Measurements from ENCODE around the gene WDR31.

Gene WDR31

DNA sequence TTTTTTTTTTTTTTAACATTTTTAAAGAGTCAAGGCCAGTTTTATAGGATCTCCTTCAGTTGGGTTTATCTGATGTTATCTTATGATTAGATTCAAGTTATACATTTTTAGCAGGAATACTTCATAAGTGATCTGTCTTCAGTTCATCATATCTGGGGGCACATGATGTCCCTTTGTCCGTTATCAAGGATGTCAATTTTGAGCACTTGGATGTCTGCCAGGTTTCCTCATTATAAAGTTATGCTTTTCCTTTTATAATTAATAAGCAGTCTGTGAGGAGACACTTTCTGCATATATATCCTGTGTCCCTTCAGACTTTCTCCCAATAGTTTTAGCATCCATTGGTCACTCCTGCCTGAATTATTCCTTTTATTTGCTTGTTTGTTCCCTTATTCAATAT lies 24.9 kb upstream of the WDR31 start:
- Histone ChIP-seq H3K27me3 (replicated peaks; ENCODE audit: control insufficient read depth, insufficient read depth, low read length) (no peaks in the 10 kb centered on the region), H3K9ac (ENCODE audit: low read length) (no peak overlapping the region), H3K36me3 (ENCODE audit: control insufficient read depth, insufficient read depth, low read length, severe bottlenecking) (no peaks in the 10 kb centered on the region), H3K4me3 (ENCODE audit: low read length) (no peak overlapping the region), H3K9me3 (ENCODE audit: control insufficient read depth, low read length) (no peaks in the 10 kb centered on the region), H3K4me1 (ENCODE audit: control insufficient read depth, insufficient read depth, low read length) (peaks cover 21% of the 10 kb centered on the region)
- no peak for DNase-seq (ENCODE audit: low read depth)

DNA sequence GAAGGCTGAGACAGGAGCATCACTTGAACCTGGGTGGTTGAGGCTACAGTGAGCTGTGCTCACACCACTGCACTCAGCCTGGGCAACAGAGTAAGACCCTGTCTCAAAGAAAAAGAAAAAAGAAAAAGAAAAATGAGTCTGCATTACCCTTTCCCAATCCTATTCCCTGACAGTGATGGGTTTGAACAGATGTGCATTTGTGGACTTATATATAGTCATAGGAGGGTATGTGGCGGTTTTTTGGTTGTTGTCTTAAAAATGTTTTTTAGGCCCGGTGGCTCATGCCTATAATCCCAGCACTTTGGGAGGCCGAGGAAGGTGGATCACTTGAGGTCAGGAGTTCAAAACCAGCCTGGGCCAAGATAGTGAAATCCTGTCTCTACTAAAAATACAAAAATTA lies 23.3 kb upstream of the WDR31 start:
- Histone ChIP-seq H3K36me3 (ENCODE audit: control insufficient read depth, insufficient read depth, low read length, severe bottlenecking) (no peaks in the 10 kb centered on the region), H3K9me3 (ENCODE audit: control insufficient read depth, low read length) (no peaks in the 10 kb centered on the region), H3K4me3 (ENCODE audit: low read length) (no peak overlapping the region), H3K9ac (ENCODE audit: low read length) (no peak overlapping the region), H3K4me1 (ENCODE audit: control insufficient read depth, insufficient read depth, low read length) (peaks cover 21% of the 10 kb centered on the region), H3K27me3 (replicated peaks; ENCODE audit: control insufficient read depth, insufficient read depth, low read length) (peaks cover 9% of the 10 kb centered on the region)
- DNase-seq (ENCODE audit: low read depth): no peak

DNA sequence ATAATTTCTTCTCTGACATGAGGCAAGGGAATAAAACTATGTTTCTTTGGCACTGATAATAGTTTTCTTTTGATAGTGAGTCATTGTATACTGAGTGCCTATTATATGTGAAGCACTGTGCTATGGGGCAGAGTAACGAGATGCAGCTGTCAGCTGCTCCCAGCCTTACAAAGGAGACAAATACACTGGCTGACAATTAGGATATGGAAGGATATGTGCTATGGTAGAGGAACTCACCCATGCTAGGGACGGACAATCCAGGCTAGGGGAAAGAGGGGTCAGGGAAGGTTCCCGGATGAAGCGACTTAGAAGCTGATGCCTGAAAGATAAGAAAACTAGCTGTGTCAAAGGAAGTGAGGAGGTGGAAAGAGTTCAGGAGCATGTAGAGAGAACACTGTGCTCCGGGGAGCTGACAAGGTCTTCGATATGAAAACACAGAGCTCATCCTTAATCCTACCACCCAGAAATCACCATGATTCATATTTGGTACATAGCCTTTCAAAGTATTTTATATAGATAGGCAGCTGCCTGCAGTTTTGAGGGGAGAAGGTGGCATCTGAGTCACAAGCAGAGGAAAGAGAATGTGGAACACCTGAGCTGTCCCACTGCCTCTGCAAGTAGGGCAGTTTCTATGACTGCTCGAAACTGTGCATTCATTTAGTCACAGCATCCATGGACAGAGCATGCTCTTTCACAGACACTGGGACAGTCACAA lies 21.4 kb upstream of the WDR31 start:
- Histone ChIP-seq H3K4me3 (ENCODE audit: low read length) (no peak overlapping the region), H3K9me3 (ENCODE audit: control insufficient read depth, low read length) (no peaks in the 10 kb centered on the region), H3K4me1 (ENCODE audit: control insufficient read depth, insufficient read depth, low read length) (peaks cover 21% of the 10 kb centered on the region), H3K9ac (ENCODE audit: low read length) (no peak overlapping the region), H3K27me3 (replicated peaks; ENCODE audit: control insufficient read depth, insufficient read depth, low read length) (peaks cover 16% of the 10 kb centered on the region), H3K36me3 (ENCODE audit: control insufficient read depth, insufficient read depth, low read length, severe bottlenecking) (no peaks in the 10 kb centered on the region)
- DNase-seq (ENCODE audit: low read depth): peak; percentile 55

DNA sequence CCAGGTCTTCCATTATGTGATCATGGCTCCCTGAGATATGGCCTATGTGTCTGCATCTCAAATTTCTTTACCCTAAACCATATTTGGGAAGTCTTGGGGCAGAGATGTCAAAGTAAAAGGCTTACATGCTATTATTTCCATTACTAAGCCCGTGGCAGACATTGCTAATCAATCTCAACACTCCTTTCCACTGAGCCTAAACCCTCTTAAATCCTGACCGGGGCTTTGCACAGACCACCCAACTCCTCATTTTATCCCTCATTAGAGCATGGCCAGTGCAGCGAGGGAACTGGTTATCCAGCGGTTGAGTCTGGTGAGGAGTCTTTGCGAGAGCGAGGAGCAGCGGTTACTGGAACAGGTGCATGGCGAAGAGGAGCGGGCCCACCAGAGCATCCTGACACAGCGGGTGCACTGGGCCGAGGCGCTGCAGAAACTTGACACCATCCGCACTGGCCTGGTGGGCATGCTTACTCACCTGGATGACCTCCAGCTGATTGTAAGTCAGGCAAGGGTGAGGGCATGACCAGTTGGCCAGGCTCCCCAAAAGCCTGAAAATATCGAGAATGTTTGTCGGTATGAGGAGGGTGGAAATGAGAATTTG lies 20.3 kb upstream of the WDR31 start:
- H3K9me3 ChIP-seq (ENCODE audit: control insufficient read depth, low read length): no peaks in the 10 kb centered on the region
- H3K36me3 ChIP-seq (ENCODE audit: control insufficient read depth, insufficient read depth, low read length, severe bottlenecking): no peaks in the 10 kb centered on the region
- H3K4me3 ChIP-seq (ENCODE audit: low read length): no peak overlapping the region
- no peak for DNase-seq (ENCODE audit: low read depth)
- H3K9ac ChIP-seq (ENCODE audit: low read length): no peak overlapping the region
- peaks cover 12% of the 10 kb centered on the region for H3K4me1 ChIP-seq (ENCODE audit: control insufficient read depth, insufficient read depth, low read length)
- H3K27me3 ChIP-seq (replicated peaks; ENCODE audit: control insufficient read depth, insufficient read depth, low read length): peaks cover 18% of the 10 kb centered on the region

DNA sequence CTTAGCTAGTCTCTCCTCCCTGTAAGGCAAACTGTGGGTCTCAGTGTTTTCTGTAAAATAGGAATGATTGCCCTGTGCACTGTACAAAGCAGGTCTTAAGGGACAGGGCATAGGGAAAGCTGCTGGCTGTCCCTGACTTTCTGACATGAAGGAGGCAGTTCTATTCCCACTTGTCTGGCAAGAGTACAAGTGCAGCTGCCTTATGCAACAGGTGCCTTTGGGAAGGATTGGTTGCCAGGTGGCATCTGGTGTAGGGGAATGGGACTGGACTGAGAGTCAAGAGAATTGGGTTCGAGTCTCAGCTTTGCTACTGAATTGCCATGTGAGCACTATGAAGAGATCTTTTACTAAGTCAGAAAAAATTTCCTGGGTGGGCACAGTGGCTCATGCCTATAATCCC lies 19.3 kb upstream of the WDR31 start:
- Histone ChIP-seq H3K9ac (ENCODE audit: low read length) (no peak overlapping the region), H3K4me3 (ENCODE audit: low read length) (no peak overlapping the region), H3K9me3 (ENCODE audit: control insufficient read depth, low read length) (no peaks in the 10 kb centered on the region), H3K36me3 (ENCODE audit: control insufficient read depth, insufficient read depth, low read length, severe bottlenecking) (no peaks in the 10 kb centered on the region), H3K4me1 (ENCODE audit: control insufficient read depth, insufficient read depth, low read length) (peaks cover 9% of the 10 kb centered on the region), H3K27me3 (replicated peaks; ENCODE audit: control insufficient read depth, insufficient read depth, low read length) (peaks cover 28% of the 10 kb centered on the region)
- no peak for DNase-seq (ENCODE audit: low read depth)

DNA sequence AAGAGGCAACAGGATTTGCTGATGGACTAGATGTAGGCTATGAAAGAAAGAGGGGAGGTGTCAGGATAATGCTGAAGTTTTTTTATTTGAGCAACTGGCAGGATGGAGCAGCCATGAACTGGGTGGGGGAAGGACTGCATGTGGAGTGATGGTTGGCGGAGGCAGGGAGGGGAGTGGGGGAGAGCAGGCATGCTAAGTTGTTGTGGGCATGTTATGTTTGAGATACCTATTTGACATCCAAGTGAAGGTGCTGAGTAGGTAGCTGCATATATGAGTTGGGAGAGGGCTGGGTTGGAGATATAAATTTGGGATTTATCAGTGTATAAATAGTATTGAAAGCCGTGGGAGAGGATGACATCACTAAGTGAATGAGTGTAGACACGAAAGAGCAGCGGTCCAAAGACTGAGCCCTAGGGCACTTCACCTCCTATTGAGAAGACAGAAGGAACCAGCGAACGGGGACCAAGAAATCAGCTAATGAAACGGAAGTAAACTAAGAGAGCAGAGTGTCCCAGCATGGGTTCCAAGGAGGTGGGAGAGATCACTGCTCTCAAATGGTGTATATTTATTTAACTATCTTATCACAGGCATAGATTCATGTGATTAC lies 16.7 kb upstream of the WDR31 start:
- DNase-seq (ENCODE audit: low read depth): no peak
- Histone ChIP-seq H3K9me3 (ENCODE audit: control insufficient read depth, low read length) (no peaks in the 10 kb centered on the region), H3K9ac (ENCODE audit: low read length) (no peak overlapping the region), H3K4me1 (ENCODE audit: control insufficient read depth, insufficient read depth, low read length) (peaks cover 8% of the 10 kb centered on the region), H3K36me3 (ENCODE audit: control insufficient read depth, insufficient read depth, low read length, severe bottlenecking) (no peaks in the 10 kb centered on the region), H3K27me3 (replicated peaks; ENCODE audit: control insufficient read depth, insufficient read depth, low read length) (peaks cover 49% of the 10 kb centered on the region), H3K4me3 (ENCODE audit: low read length) (no peak overlapping the region)

DNA sequence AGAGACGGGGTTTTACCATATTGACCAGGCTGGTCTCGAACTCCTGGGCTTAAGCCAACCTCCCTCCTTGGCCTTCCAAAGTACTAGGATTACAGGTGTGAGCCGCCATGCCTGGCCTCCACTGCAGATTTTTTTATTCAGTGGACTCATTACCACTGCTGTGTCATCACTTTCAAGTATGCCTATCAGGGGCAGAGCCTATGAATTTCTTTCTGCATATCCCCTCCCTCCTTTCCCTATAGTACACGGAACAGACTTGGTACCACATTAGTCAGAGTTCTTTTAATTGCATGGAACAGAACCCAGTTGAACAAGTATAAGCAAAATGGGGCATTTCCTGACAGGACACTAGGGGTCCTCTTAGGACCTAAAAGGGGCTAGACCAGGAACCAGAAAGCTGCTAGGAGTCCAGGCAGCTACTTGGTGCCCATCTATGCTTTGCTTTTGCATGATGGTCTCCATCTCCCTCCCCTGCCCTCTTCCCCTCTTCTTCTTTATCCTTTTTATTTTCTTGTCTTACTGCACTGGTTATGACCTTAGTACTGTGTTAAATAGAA lies 15.0 kb upstream of the WDR31 start:
- peaks cover 1% of the 10 kb centered on the region for H3K4me1 ChIP-seq (ENCODE audit: control insufficient read depth, insufficient read depth, low read length)

DNA sequence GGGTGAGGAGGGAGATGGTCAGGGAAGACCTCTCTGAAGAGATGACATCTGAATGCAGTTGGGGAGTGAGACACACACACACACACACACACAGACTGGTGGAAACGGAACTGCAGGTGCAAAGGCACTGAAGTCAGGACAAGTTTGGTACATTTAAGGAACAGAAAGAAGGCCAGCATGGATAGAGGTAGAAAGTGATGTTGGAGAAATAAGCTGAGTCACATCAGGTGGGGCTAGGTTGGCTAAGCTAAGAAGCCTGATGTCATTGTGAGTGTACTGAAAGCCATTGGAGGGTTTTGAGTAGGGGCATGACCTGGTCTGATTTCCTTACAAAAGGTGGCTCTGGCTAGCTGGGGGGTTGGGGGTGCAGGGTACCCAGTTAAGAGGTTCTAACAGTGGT lies 12.3 kb upstream of the WDR31 start:
- no peak overlapping the region for H3K4me3 ChIP-seq (ENCODE audit: low read length)
- DNase-seq (ENCODE audit: low read depth): no peak
- H3K9ac ChIP-seq (ENCODE audit: low read length): no peak overlapping the region
- H3K27me3 ChIP-seq (replicated peaks; ENCODE audit: control insufficient read depth, insufficient read depth, low read length): peaks cover 61% of the 10 kb centered on the region
- no peaks in the 10 kb centered on the region for H3K36me3 ChIP-seq (ENCODE audit: control insufficient read depth, insufficient read depth, low read length, severe bottlenecking)
- H3K4me1 ChIP-seq (ENCODE audit: control insufficient read depth, insufficient read depth, low read length): peaks cover 4% of the 10 kb centered on the region
- no peaks in the 10 kb centered on the region for H3K9me3 ChIP-seq (ENCODE audit: control insufficient read depth, low read length)

More for the DNA sequence above, 15.0 kb upstream of the WDR31 start:
- H3K9me3 ChIP-seq (ENCODE audit: control insufficient read depth, low read length): no peaks in the 10 kb centered on the region
- peaks cover 64% of the 10 kb centered on the region for H3K27me3 ChIP-seq (replicated peaks; ENCODE audit: control insufficient read depth, insufficient read depth, low read length)
- H3K9ac ChIP-seq (ENCODE audit: low read length): no peak overlapping the region
- H3K4me3 ChIP-seq (ENCODE audit: low read length): no peak overlapping the region
- H3K36me3 ChIP-seq (ENCODE audit: control insufficient read depth, insufficient read depth, low read length, severe bottlenecking): no peaks in the 10 kb centered on the region
- DNase-seq (ENCODE audit: low read depth): no peak

DNA sequence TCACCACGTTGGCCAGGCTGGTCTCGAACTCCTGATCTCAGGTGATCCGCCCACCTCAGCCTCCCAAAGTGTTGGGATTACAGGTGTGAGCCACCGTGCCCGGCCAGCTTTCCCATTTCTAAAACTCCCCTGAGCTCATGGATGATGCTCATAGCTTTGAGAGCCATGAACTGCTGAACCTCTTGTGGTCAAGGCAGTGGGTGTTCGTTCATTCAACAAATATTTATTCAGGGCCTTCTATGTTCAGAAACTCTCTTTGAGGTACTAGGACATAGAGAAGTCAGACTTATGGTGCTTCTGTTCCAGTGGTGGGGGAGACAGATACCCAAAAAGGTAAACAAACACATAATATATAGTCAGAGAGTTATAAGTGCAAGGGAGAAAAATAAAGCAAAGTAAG lies 11.9 kb upstream of the WDR31 start:
- no peaks in the 10 kb centered on the region for H3K36me3 ChIP-seq (ENCODE audit: control insufficient read depth, insufficient read depth, low read length, severe bottlenecking)
- H3K4me3 ChIP-seq (ENCODE audit: low read length): no peak overlapping the region
- no peak for DNase-seq (ENCODE audit: low read depth)
- H3K27me3 ChIP-seq (replicated peaks; ENCODE audit: control insufficient read depth, insufficient read depth, low read length): peaks cover 59% of the 10 kb centered on the region
- H3K4me1 ChIP-seq (ENCODE audit: control insufficient read depth, insufficient read depth, low read length): peaks cover 4% of the 10 kb centered on the region
- no peak overlapping the region for H3K9ac ChIP-seq (ENCODE audit: low read length)
- H3K9me3 ChIP-seq (ENCODE audit: control insufficient read depth, low read length): no peaks in the 10 kb centered on the region

DNA sequence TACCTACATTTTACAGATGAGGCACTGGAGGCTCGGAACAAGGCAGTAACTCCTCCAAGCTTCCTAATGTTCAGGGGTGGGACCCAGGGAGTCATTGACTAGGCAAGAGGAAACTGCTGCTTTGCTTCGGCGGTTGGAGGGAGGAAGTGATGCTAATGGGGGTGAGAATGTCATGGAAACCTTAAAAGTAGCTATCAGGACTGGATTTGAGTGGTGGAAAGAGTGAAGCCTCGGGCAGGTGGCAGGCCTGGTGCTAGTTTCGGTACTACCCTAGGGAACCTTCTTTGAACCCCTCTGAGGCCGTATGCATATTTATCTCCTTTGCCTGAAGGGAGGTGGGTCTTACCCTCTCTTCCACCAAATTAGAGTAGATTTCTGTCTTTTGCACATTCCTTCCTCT lies 10.9 kb upstream of the WDR31 start:
- Histone ChIP-seq H3K9ac (ENCODE audit: low read length) (no peak overlapping the region), H3K27me3 (replicated peaks; ENCODE audit: control insufficient read depth, insufficient read depth, low read length) (peaks cover 52% of the 10 kb centered on the region), H3K9me3 (ENCODE audit: control insufficient read depth, low read length) (no peaks in the 10 kb centered on the region), H3K36me3 (ENCODE audit: control insufficient read depth, insufficient read depth, low read length, severe bottlenecking) (no peaks in the 10 kb centered on the region), H3K4me1 (ENCODE audit: control insufficient read depth, insufficient read depth, low read length) (peaks cover 4% of the 10 kb centered on the region), H3K4me3 (ENCODE audit: low read length) (no peak overlapping the region)
- DNase-seq (ENCODE audit: low read depth): no peak

DNA sequence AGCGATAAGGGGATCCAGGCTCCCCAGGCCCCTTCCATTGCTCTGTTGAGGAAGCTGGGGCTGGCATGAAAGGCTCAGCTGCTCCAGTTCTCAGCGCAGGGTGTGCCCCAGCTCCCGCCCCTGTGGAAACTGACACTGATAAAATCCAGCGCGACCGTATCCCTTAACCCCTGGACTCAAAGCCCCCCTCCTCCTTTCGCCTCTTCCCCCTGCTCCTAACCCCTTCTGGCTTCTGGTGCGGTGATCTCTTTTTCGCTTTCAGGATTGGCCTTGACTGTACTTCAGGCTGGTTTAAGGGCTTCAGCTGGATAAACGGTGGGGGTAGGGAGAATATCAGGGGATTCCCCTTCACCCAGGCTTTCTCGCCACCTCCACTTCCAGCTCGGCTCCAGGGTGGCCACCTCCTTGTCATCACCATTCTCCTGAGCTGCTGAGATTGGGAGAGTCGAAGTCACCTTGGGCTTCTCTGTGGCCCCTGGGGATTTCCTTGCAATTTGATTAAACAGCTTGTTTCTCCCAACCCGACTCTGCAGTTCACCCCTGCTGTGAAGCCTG lies 10.1 kb upstream of the WDR31 start:
- Histone ChIP-seq H3K4me3 (ENCODE audit: low read length) (peak overlapping the region; percentile 62), H3K36me3 (ENCODE audit: control insufficient read depth, insufficient read depth, low read length, severe bottlenecking) (no peaks in the 10 kb centered on the region), H3K9ac (ENCODE audit: low read length) (no peak overlapping the region), H3K9me3 (ENCODE audit: control insufficient read depth, low read length) (no peaks in the 10 kb centered on the region), H3K4me1 (ENCODE audit: control insufficient read depth, insufficient read depth, low read length) (peaks cover 4% of the 10 kb centered on the region), H3K27me3 (replicated peaks; ENCODE audit: control insufficient read depth, insufficient read depth, low read length) (peaks cover 50% of the 10 kb centered on the region)
- no peak for DNase-seq (ENCODE audit: low read depth)

Measured in adipocyte (in vitro differentiated cells).